Hippocampal formation (tissue), 2 donors: ENCODE measurements around the gene CRX.
"Not testable (repeated sequence)": the region's sequence is repeated elsewhere in the genome, so short reads cannot be mapped to it uniquely, and the experiment has no call there.

Experiments used
- DNase-seq, 2 donors: peaks; one replicate each; lab custom pipeline; 2025; lab: John Stamatoyannopoulos, UW

Gene CRX

DNA sequence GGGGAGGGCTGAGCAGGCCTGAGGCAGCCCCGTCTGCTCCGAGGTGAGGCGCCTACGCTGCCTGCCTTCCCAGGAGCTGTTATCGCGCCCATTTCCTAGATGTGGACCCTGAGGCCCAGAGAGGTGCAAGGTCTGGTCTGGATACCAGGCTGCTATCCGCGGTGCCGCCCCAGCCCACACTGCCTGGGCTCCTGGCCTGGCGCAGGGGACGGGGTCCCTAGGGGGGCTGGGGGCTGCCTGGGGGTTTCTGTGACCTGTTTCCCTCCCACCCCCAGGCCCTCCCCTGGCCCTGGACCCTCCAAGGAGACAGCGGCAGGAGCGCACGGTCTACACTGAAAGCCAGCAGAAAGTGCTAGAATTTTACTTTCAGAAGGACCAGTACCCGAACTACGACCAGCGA, 38.1 kb downstream of the CRX start:
- not testable (repeated sequence) for DNase-seq

DNA sequence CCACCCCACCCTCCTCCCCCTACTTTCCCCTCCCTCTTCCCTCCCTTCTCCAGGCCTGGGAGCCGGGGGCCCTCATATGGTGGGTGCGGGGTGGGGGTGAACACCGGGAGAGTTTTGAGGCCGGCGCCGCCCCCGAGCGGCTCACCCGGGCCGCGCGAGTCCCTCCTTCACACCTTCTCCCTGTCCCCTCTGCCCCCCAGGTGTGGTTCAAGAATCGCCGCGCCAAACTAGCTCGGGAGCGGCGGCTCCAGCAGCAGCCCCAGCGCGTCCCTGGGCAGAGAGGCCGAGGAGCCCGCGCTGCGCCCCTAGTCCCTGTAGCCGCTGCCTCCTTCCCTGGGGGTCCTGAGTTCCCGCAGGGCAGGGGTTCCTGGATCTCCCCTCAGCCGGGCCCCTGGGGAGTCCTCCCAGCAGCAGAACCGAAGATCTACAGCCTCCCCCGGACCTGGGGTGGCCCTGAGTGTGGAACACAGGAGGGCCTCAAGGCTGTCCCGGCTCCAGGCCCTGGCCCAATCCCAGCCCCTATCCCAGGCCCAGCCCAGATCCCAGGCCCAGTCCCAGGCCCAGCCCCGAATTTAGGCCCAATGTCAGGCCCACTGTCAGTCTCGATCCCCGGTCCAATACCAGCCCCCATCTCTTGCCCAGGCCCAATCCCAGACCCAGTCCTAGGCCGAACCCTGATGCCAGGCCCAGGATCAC, 39.0 kb downstream of the CRX start:
- DNase-seq = no peak

- DNase-seq = no peak
Observed at GRCh38 chr19:47861630-47862029, 39.9 kb downstream of the CRX start.

- DNase-seq = peak; percentile 22 to 73
Observed at GRCh38 chr19:47863514-47863936, 41.8 kb downstream of the CRX start.

DNA sequence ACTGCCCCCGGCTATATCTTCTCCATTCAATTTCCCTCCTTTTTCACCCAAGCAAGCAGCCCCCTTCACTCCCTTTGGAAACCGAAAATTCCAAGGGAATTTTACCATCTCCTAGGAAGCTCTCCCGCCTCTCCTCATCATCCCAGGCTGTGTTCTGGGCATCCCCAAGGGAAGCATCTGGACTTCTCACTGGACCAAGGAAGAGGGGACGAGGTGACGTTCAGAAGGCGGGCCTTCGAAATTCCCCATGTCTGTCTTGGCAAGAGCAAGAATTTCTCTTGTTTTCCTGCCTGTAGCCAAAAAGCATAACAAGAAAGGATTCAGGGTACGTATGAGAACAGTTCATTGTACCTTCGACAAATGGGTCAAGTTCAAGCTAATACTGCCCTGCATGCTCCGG, 43.4 kb downstream of the CRX start:
- DNase-seq = no peak

DNA sequence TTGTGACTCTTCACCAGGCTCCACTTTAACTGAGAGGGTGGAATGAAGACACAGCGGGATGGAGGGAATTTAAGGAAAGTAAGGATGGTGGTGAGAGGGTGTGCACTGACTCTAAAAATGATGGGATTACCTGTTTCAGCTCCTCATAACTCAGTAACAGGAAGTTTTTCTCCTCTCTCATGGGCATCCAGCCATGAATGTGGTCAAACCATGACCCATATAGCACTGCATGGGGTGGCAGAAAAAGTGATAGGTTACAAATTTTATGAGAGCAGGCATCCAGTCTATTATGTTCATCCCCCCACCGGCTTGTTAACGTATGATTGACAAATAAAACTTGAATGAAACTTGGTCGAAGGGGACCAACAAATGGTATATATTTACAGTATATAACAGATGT, 57.2 kb downstream of the CRX start:
- no peak for DNase-seq

DNA sequence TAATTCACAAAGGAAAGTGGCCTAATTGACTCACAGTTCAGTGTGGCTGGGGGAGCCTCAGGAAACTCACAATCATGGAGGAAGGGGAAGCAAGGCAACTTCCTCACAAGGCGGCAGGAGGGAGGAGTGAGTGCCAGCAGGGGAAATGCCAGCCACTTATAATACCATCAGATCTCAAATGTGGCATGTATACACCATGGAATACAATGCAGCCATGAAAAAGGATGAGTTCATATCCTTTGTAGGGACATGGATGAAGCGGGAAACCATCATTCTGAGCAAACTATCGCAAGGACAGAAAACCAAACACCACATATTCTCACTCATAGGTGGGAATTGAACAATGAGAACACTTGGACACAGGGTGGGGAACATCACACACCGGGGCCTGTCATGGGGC, 57.6 kb downstream of the CRX start:
- DNase-seq = not testable (repeated sequence)

- no peak for DNase-seq
Observed at GRCh38 chr19:47881757-47882156, 60.0 kb downstream of the CRX start.

- DNase-seq = no peak
Observed at GRCh38 chr19:47882890-47883289, 61.2 kb downstream of the CRX start.

- DNase-seq = no peak
Observed at GRCh38 chr19:47885067-47885463, 63.3 kb downstream of the CRX start.

DNA sequence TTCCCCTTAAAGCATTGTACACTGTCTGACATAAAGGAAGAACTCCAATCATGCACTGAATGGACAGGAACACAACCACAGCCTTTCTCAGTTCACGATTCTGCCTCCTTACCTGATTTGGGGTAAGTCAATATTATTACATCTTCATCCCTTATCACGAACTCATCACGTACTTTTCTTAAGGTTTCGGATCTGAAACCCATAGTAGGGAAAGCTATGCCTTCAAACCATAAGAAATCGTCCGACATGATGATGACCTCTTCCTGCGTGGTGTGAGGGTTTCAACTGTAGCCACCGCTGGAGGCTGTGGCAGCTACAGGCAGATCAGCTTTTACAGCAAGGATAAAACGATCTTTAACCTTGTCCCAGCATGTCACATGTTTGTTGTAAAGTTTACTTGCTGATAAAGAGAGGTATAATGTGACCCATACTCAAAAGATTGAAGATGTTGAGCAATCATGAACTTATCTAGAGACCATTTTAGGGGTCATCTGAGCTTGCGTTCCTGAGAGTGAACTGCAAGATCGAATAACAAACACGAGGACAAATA, 64.3 kb downstream of the CRX start, which contains the start of gene SULT2A1:
Gene SULT2A1, minus strand, starts transcription at position 306 of the 550 bp plus-strand sequence. Its CDS starts 58 bp downstream, at position 248.
- DNase-seq = no peak

DNA sequence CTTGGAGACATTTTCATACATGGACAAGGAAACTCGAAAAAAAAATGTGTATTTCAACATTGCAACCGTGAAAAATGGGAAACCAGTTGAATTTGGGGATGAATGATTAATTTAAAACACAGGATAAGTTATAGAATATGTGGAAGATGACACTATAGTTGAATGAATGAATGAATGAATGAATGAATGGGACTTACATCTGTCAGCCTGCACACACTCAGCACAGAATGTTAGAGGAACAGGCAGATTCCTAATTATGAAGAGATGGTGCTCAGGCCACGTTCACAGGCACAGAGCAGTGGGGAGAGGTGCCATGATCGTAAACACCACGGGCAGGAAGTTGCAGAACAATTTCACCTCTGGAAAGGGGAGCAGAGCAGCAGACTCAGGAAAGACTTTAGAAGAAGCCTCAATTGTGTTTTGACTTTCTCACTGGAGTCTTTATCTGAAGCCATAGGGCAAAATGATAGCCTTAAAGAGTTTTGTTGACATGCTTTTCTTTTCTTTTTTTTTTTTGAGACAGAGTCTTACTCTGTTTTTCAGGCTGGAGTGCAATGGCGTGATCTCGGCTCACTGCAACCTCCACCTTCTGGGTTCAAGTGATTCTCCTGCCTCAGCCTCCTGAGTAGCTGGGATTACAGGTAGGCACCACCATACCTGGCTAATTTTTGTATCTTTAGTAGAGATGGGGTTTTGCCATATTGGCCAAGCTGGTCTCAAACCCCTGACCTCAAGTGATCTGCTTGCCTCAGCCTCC, 69.3 kb downstream of the CRX start:
- no peak for DNase-seq

GRCh38 chr19:47891622-47891922, 69.8 kb downstream of the CRX start:
- DNase-seq = no peak

GRCh38 chr19:47891923-47892666, 70.4 kb downstream of the CRX start:
- DNase-seq = no peak
